H1 (cell line): ENCODE measurements around the gene DNAAF8. TPM values are rescaled to one million over a fixed set of nuclear protein-coding genes. Genes with fewer than 3 reads are reported as not detected.

Experiments
- FOSL1 ChIP-seq: IDR thresholded peaks from 2 replicates; pipeline ENCODE4 v1.6.1; 2011; ENCODE audit warnings: mild to moderate bottlenecking, low read depth, low read length, moderate library complexity; ENCODE audit not compliant: insufficient read depth
- polyA plus RNA-seq, 7 experiments: library from polyadenylated mRNA; depleted of rRNA in 3 of 7; stranded (reverse) in 5 of 7; unstranded in 2 of 7; fragments of >200 nt in 5 of 7; fragments of 200-250 nt in 2 of 7; gene quantifications; 1 replicate in 5 of 7; 2 replicates in 1 of 7; 4 replicates in 1 of 7; pipeline versions ENCODE4 v1.2.1 to v1.2.3, GENCODE V29; 2011 to 2013; ENCODE audit warnings: missing spikeins in 2 of 7, mixed read lengths in 2 of 7
- total RNA-seq: library from RNA; stranded (reverse); fragmentation: NEBNext Ultra II Directional; extraction: Animal tissue kit (Norgen Biotek cat#: 25700); gene quantifications from 2 replicates; pipeline ENCODE4 v1.2.1, GENCODE V29; 2021

Gene DNAAF8
- total and polyA plus RNA-seq, 2 of the 8 experiments (the other 6 are each of a cell fraction or from before 2014, with no cell fraction given) = 0.39 TPM; not detected in 1

DNA sequence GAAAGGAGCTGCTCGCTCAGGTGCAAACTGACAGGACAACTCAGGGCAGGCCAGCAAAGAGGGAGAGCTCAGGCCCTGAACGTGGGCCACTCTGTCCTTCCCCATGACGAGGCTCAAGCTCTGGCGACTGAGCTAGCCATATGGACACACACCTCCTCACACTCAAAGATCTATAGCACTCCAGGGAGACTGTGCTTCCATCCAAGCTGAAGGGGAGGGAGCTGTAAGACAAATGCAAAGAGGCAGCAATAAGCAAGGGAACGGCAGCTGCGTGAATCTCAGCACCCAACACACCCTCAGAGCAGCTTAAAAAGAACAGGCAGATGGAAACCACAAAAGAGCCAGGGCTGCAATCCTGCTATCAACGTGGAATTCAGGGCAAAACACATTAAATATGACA lies 27.5 kb upstream of the DNAAF8 start (continued):
- no peak for TF ChIP-seq FOSL1
